Measurements from ENCODE around the gene LCN2. TPM values are rescaled to one million over a fixed set of nuclear protein-coding genes. Genes with fewer than 3 reads are reported as not detected.
"Not testable (repeated sequence)": the region's sequence is repeated elsewhere in the genome, so short reads cannot be mapped to it uniquely, and the experiment has no call there.

The LCN2 gene
- total RNA-seq, 4 donors from 2014 or later, result 6.0 to 45.7 (median 22.3) TPM

- Histone ChIP-seq H3K9me3 (no peaks in the 10 kb centered on the region), H3K36me3 (peaks cover 16% of the 10 kb centered on the region), H3K4me1 (peaks cover 37% of the 10 kb centered on the region), H3K4me3 (peak within 1 kb of the TSS; percentile 98), H3K27ac (peak within 1 kb of the TSS; percentile 99), H3K27me3 (no peaks in the 10 kb centered on the region)
- peak in 1 of 2 donors; percentile 87 for DNase-seq (ENCODE audit: low spot score in 2 of 2)
- TF ChIP-seq EP300 (IDR thresholded peaks at IDR 0.05), result no peak
- peak in 1 of 3 donors; percentile 30 for TF ChIP-seq POLR2AphosphoS5 (IDR thresholded peaks at IDR 0.05)
- TF ChIP-seq CTCF (IDR thresholded peaks at IDR 0.05), result no peak
- TF ChIP-seq POLR2A (IDR thresholded peaks at IDR 0.05), result no peak
- WGBS, result 0% methylated on average over 8 of the region's 56 CpGs
These were observed 21.7 kb upstream of the LCN2 start, which contains the start of gene PTGES2 for GRCh38 chr9:128127568-128127989. PTGES2 (minus strand) TSS chr9:128127729; CDS start chr9:128127717, 12 bp downstream.

- Histone ChIP-seq H3K9me3 (no peaks in the 10 kb centered on the region), H3K4me3 (peak overlapping the region; percentile 98), H3K4me1 (peaks cover 37% of the 10 kb centered on the region), H3K27ac (peak overlapping the region; percentile 99), H3K27me3 (no peaks in the 10 kb centered on the region), H3K36me3 (peaks cover 10% of the 10 kb centered on the region)
- DNase-seq (ENCODE audit: low spot score in 2 of 2), result peak; percentile 88 to 93
- 0% methylated on average over 27 of the region's 82 CpGs for WGBS
- TF ChIP-seq EP300 (IDR thresholded peaks at IDR 0.05) (no peak), POLR2AphosphoS5 (IDR thresholded peaks at IDR 0.05) (peak in 2 of 3 donors; percentile 9 to 50)
These were observed 21.0 kb upstream of the LCN2 start for GRCh38 chr9:128127990-128128835.

- no peak for TF ChIP-seq POLR2AphosphoS5 (IDR thresholded peaks at IDR 0.05)
- no peak for TF ChIP-seq CTCF (IDR thresholded peaks at IDR 0.05)
- TF ChIP-seq POLR2A (IDR thresholded peaks at IDR 0.05), result no peak
- TF ChIP-seq EP300 (IDR thresholded peaks at IDR 0.05), result no peak
- H3K9me3 ChIP-seq, result no peaks in the 10 kb centered on the region
These were observed 20.2 kb upstream of the LCN2 start for GRCh38 chr9:128128836-128129590.

GRCh38 chr9:128129976-128130590 is 19.2 kb upstream of the LCN2 start:
- WGBS, result 37% methylated on average over 10 of the region's 12 CpGs
- H3K36me3 ChIP-seq; H3K27me3 ChIP-seq; H3K4me3 ChIP-seq; DNase-seq (ENCODE audit: low spot score in 2 of 2); H3K27ac ChIP-seq; H3K9me3 ChIP-seq: not testable (repeated sequence)
- peak in 1 of 2 donors; percentile 52 for TF ChIP-seq CTCF (IDR thresholded peaks at IDR 0.05)
- H3K4me1 ChIP-seq, result peaks cover 35% of the 10 kb centered on the region

More at GRCh38 chr9:128128836-128129590, 20.2 kb upstream of the LCN2 start:
- peak overlapping the region; percentile 98 for H3K4me3 ChIP-seq
- 46% methylated on average over 29 of the region's 29 CpGs for WGBS
- H3K36me3 ChIP-seq, result peaks cover 2% of the 10 kb centered on the region
- peak overlapping the region; percentile 99 for H3K27ac ChIP-seq
- H3K4me1 ChIP-seq, result peaks cover 37% of the 10 kb centered on the region
- H3K27me3 ChIP-seq, result no peaks in the 10 kb centered on the region
- peak in 1 of 2 donors; percentile 75 for DNase-seq (ENCODE audit: low spot score in 2 of 2)

GRCh38 chr9:128130651-128131050 is 18.6 kb upstream of the LCN2 start:
- H3K36me3 ChIP-seq, H3K27ac ChIP-seq, H3K27me3 ChIP-seq, H3K9me3 ChIP-seq, H3K4me3 ChIP-seq: not testable (repeated sequence)
- peaks cover 30% of the 10 kb centered on the region for H3K4me1 ChIP-seq
- WGBS, result 57% methylated on average over 6 of the region's 7 CpGs
- DNase-seq (ENCODE audit: low spot score in 2 of 2), result peak in 1 of 2 donors; percentile 41

GRCh38 chr9:128131346-128131745 is 17.9 kb upstream of the LCN2 start:
- H3K27me3 ChIP-seq, H3K4me3 ChIP-seq, H3K36me3 ChIP-seq, H3K27ac ChIP-seq, H3K9me3 ChIP-seq: not testable (repeated sequence)
- H3K4me1 ChIP-seq, result peaks cover 23% of the 10 kb centered on the region
- WGBS, result 85% methylated on average over 8 of the region's 8 CpGs
- peak in 1 of 2 donors; percentile 18 for DNase-seq (ENCODE audit: low spot score in 2 of 2)

- not testable (repeated sequence) for H3K4me3 ChIP-seq; DNase-seq (ENCODE audit: low spot score in 2 of 2); H3K27me3 ChIP-seq; H3K36me3 ChIP-seq; H3K27ac ChIP-seq; H3K9me3 ChIP-seq
- H3K4me1 ChIP-seq, result peaks cover 15% of the 10 kb centered on the region
- 47% methylated on average over 7 of the region's 8 CpGs for WGBS
These were observed 17.1 kb upstream of the LCN2 start for GRCh38 chr9:128132139-128132538.

- H3K27ac ChIP-seq; H3K4me1 ChIP-seq; H3K27me3 ChIP-seq; DNase-seq (ENCODE audit: low spot score in 2 of 2); H3K9me3 ChIP-seq; H3K4me3 ChIP-seq; H3K36me3 ChIP-seq: not testable (repeated sequence)
- WGBS, result 74% methylated on average over 8 of the region's 8 CpGs
These were observed 13.7 kb upstream of the LCN2 start for GRCh38 chr9:128135561-128135960.
